Naive B cell (primary cell): ENCODE data around the gene DPH6. TPM values are rescaled to one million over a fixed set of nuclear protein-coding genes. Genes with fewer than 3 reads are reported as not detected.

Experiments
- ATAC-seq, 2 donors: fragments of 150-1000 bp; cut with Tn5 transposase; 2 replicates each; pipeline ENCODE4 v1.10.0; 2021; ENCODE audit warnings: low read depth in 2 of 2, mild to moderate bottlenecking in 2 of 2, moderate library complexity in 2 of 2
- DNase-seq: peaks from one replicate; pipeline ENCODE4 v3.0.0; 2022
- H3K27ac Mint-ChIP-seq, 6 donors: one replicate each; pipeline ENCODE4 v1.8.0; 2020 to 2022; ENCODE audit warnings: mild to moderate bottlenecking in 6 of 6, mixed read lengths in 6 of 6, moderate library complexity in 5 of 6, inconsistent platforms in 2 of 6
- H3K27me3 Mint-ChIP-seq, 3 donors: one replicate each; pipeline ENCODE4 v1.8.0; 2021 to 2022; ENCODE audit warnings: mixed read lengths in 3 of 3, mild to moderate bottlenecking in 1 of 3
- H3K36me3 Mint-ChIP-seq, 2 donors: one replicate each; pipeline ENCODE4 v1.8.0; 2020 to 2022; ENCODE audit warnings: mixed read lengths in 2 of 2, inconsistent platforms in 1 of 2, mild to moderate bottlenecking in 1 of 2
- H3K4me1 Mint-ChIP-seq, 3 donors: one replicate each; pipeline ENCODE4 v1.8.0; 2020 to 2022; ENCODE audit warnings: mixed read lengths in 3 of 3, inconsistent platforms in 1 of 3, mild to moderate bottlenecking in 1 of 3, moderate library complexity in 1 of 3
- H3K4me3 Mint-ChIP-seq, 8 donors: one replicate each; pipeline ENCODE4 v1.8.0; 2020 to 2022; ENCODE audit warnings: mild to moderate bottlenecking in 8 of 8, mixed read lengths in 8 of 8, moderate library complexity in 8 of 8, inconsistent platforms in 2 of 8
- H3K9me3 Mint-ChIP-seq, 7 donors: one replicate each; pipeline ENCODE4 v1.8.0; 2020 to 2022; ENCODE audit warnings: mixed read lengths in 7 of 7, mild to moderate bottlenecking in 5 of 7, inconsistent platforms in 2 of 7, moderate library complexity in 1 of 7
- polyA plus RNA-seq, 6 donors: library from polyadenylated mRNA; unstranded; fragments of 300-500 nt; fragmentation: Illumina TruSeq; gene quantifications; one replicate each; pipeline ENCODE4 v1.2.3, GENCODE V29; 2021; ENCODE audit warnings: low read depth in 6 of 6

DPH6 gene
- polyA plus RNA-seq, 6 donors from 2014 or later, result 14.1 to 31.0 (median 22.3) TPM

GRCh38 chr15:35557012-35557411 is 11.0 kb upstream of the DPH6 start:
- no peaks in the 10 kb centered on the region for H3K27me3 Mint-ChIP-seq
- H3K4me1 Mint-ChIP-seq, result no peaks in the 10 kb centered on the region
- H3K27ac Mint-ChIP-seq, result no peak overlapping the region
- no peak for ATAC-seq
- no peaks in the 10 kb centered on the region for H3K36me3 Mint-ChIP-seq
- no peaks in the 10 kb centered on the region for H3K9me3 Mint-ChIP-seq
- no peak for DNase-seq
- no peak overlapping the region for H3K4me3 Mint-ChIP-seq

GRCh38 chr15:35555244-35555643 is 9.3 kb upstream of the DPH6 start:
- ATAC-seq, result no peak
- Mint-ChIP-seq H3K27me3 (no peaks in the 10 kb centered on the region), H3K9me3 (no peaks in the 10 kb centered on the region), H3K4me1 (no peaks in the 10 kb centered on the region), H3K4me3 (peak overlapping the region in 1 of 8 donors; percentile 48), H3K36me3 (no peaks in the 10 kb centered on the region), H3K27ac (no peak overlapping the region)
- no peak for DNase-seq

GRCh38 chr15:35550957-35551356 is 5.0 kb upstream of the DPH6 start:
- H3K27ac Mint-ChIP-seq, result no peak overlapping the region
- peaks cover 10 to 19% (median 11%) of the 10 kb centered on the region in 3 donors for H3K4me1 Mint-ChIP-seq
- ATAC-seq (no peak), DNase-seq (no peak)
- no peak overlapping the region for H3K4me3 Mint-ChIP-seq
- H3K27me3 Mint-ChIP-seq, result no peaks in the 10 kb centered on the region
- no peaks in the 10 kb centered on the region for H3K36me3 Mint-ChIP-seq
- H3K9me3 Mint-ChIP-seq, result no peaks in the 10 kb centered on the region

GRCh38 chr15:35549567-35549966 is 3.6 kb upstream of the DPH6 start:
- Mint-ChIP-seq H3K9me3 (no peaks in the 10 kb centered on the region), H3K27ac (peak overlapping the region in 1 of 6 donors; percentile 92), H3K27me3 (no peaks in the 10 kb centered on the region), H3K4me1 (peaks cover 16 to 30% (median 23%) of the 10 kb centered on the region in 3 donors), H3K4me3 (peak overlapping the region in 1 of 8 donors; percentile 61), H3K36me3 (peaks cover 0 to 7% of the 10 kb centered on the region in 2 donors)
- no peak for DNase-seq
- ATAC-seq, result no peak

- peaks cover 0 to 7% of the 10 kb centered on the region in 2 donors for H3K36me3 Mint-ChIP-seq
- DNase-seq (no peak), ATAC-seq (no peak)
- H3K9me3 Mint-ChIP-seq, result no peaks in the 10 kb centered on the region
- H3K27ac Mint-ChIP-seq, result peak overlapping the region in 2 of 6 donors; percentile 4 to 61
- peak overlapping the region in 1 of 8 donors; percentile 61 for H3K4me3 Mint-ChIP-seq
- no peaks in the 10 kb centered on the region for H3K27me3 Mint-ChIP-seq
- peaks cover 16 to 31% (median 27%) of the 10 kb centered on the region in 3 donors for H3K4me1 Mint-ChIP-seq
These were observed 2.5 kb upstream of the DPH6 start for GRCh38 chr15:35548435-35548834.

- H3K36me3 Mint-ChIP-seq, result peaks cover 0 to 7% of the 10 kb centered on the region in 2 donors
- H3K9me3 Mint-ChIP-seq, result no peaks in the 10 kb centered on the region
- H3K4me1 Mint-ChIP-seq, result peaks cover 16 to 31% (median 29%) of the 10 kb centered on the region in 3 donors
- peak overlapping the region in 3 of 6 donors; percentile 2 to 39 (median 3) for H3K27ac Mint-ChIP-seq
- no peaks in the 10 kb centered on the region for H3K27me3 Mint-ChIP-seq
- DNase-seq (no peak), ATAC-seq (no peak)
- peak overlapping the region in 1 of 8 donors; percentile 99 for H3K4me3 Mint-ChIP-seq
These were observed 1.9 kb upstream of the DPH6 start for GRCh38 chr15:35547775-35548364.

- H3K27ac Mint-ChIP-seq, result peak overlapping the region; percentile 95 to 100 (median 99)
- no peaks in the 10 kb centered on the region for H3K9me3 Mint-ChIP-seq
- H3K27me3 Mint-ChIP-seq, result no peaks in the 10 kb centered on the region
- no peak for ATAC-seq
- DNase-seq, result no peak
- peaks cover 0 to 7% of the 10 kb centered on the region in 2 donors for H3K36me3 Mint-ChIP-seq
- H3K4me3 Mint-ChIP-seq, result peak overlapping the region; percentile 96 to 99 (median 98)
- peaks cover 16 to 31% (median 29%) of the 10 kb centered on the region in 3 donors for H3K4me1 Mint-ChIP-seq
These were observed 781 bp upstream of the DPH6 start for GRCh38 chr15:35546511-35547381.

- ATAC-seq, result peak; percentile 22 to 27
- H3K4me3 Mint-ChIP-seq, result peak overlapping the region; percentile 96 to 99 (median 98)
These were observed 595 bp downstream of the DPH6 start for GRCh38 chr15:35545316-35545823.

GRCh38 chr15:35540885-35541284 is 5.1 kb downstream of the DPH6 start:
- no peak for DNase-seq

More at GRCh38 chr15:35545316-35545823, 595 bp downstream of the DPH6 start:
- H3K27ac Mint-ChIP-seq, result peak overlapping the region; percentile 98 to 100 (median 99)
- peaks cover 0 to 7% of the 10 kb centered on the region in 2 donors for H3K36me3 Mint-ChIP-seq
- no peaks in the 10 kb centered on the region for H3K9me3 Mint-ChIP-seq
- peaks cover 16 to 31% (median 29%) of the 10 kb centered on the region in 3 donors for H3K4me1 Mint-ChIP-seq
- no peak for DNase-seq
- H3K27me3 Mint-ChIP-seq, result no peaks in the 10 kb centered on the region

GRCh38 chr15:35540021-35540420 is 5.9 kb downstream of the DPH6 start:
- Mint-ChIP-seq H3K27ac (no peak overlapping the region), H3K27me3 (no peaks in the 10 kb centered on the region), H3K36me3 (no peaks in the 10 kb centered on the region), H3K4me3 (no peak overlapping the region), H3K9me3 (no peaks in the 10 kb centered on the region), H3K4me1 (peaks cover 0 to 11% (median 5%) of the 10 kb centered on the region in 3 donors)
- no peak for DNase-seq
- ATAC-seq, result no peak

More at GRCh38 chr15:35540885-35541284, 5.1 kb downstream of the DPH6 start:
- Mint-ChIP-seq H3K27ac (peak overlapping the region in 1 of 6 donors; percentile 2), H3K9me3 (no peaks in the 10 kb centered on the region), H3K27me3 (no peaks in the 10 kb centered on the region), H3K36me3 (peaks cover 0 to 7% of the 10 kb centered on the region in 2 donors), H3K4me3 (no peak overlapping the region), H3K4me1 (peaks cover 5 to 17% (median 12%) of the 10 kb centered on the region in 3 donors)
- ATAC-seq, result no peak

- H3K4me3 Mint-ChIP-seq, result no peak overlapping the region
These were observed 10.5 kb downstream of the DPH6 start for GRCh38 chr15:35535365-35535916.

GRCh38 chr15:35533130-35534110 is 12.5 kb downstream of the DPH6 start:
- no peaks in the 10 kb centered on the region for H3K27me3 Mint-ChIP-seq
- H3K9me3 Mint-ChIP-seq, result peaks cover 0 to 12% (median 9%) of the 10 kb centered on the region in 7 donors
- no peak overlapping the region for H3K4me3 Mint-ChIP-seq
- H3K4me1 Mint-ChIP-seq, result peaks cover 0 to 8% (median 0%) of the 10 kb centered on the region in 3 donors
- DNase-seq (no peak), ATAC-seq (no peak)
- H3K36me3 Mint-ChIP-seq, result peaks cover 33 to 35% of the 10 kb centered on the region in 2 donors
- H3K27ac Mint-ChIP-seq, result no peak overlapping the region

More at GRCh38 chr15:35535365-35535916, 10.5 kb downstream of the DPH6 start:
- Mint-ChIP-seq H3K9me3 (no peaks in the 10 kb centered on the region), H3K4me1 (peaks cover 0 to 8% (median 0%) of the 10 kb centered on the region in 3 donors), H3K36me3 (peaks cover 13 to 17% of the 10 kb centered on the region in 2 donors), H3K27me3 (no peaks in the 10 kb centered on the region), H3K27ac (no peak overlapping the region)
- DNase-seq (no peak), ATAC-seq (no peak)
